GM23248 (cell line): ENCODE results near the gene TOM1L1. TPM values are rescaled to one million over a fixed set of nuclear protein-coding genes. Genes with fewer than 3 reads are reported as not detected.
A peak's percentile ranks its signal among the peaks of the same experiment; 100 is the strongest.

Experiments used
- DNase-seq: peaks from one replicate; pipeline ENCODE4 v3.0.0-alpha.2; 2015
- H2AFZ ChIP-seq: fragments of 200-600 bp; sonication (generic); 2 replicates; pipeline ENCODE4 v1.6.1; 2016; ENCODE audit warnings: antibody characterized with exemption
- H3F3A ChIP-seq: fragments of 200-600 bp; sonication (generic); 2 replicates; pipeline ENCODE4 v1.6.1; 2016; ENCODE audit warnings: mild to moderate bottlenecking, antibody characterized with exemption, mixed run types; ENCODE audit not compliant: insufficient read depth
- H3K27ac ChIP-seq: fragments of 200-600 bp; sonication (generic); 2 replicates; pipeline ENCODE4 v1.5.1; 2016; ENCODE audit warnings: mild to moderate bottlenecking
- H3K27me3 ChIP-seq: fragments of 200-600 bp; sonication (generic); replicated peaks from 2 replicates; pipeline ENCODE4 v1.6.1; 2016; ENCODE audit warnings: mild to moderate bottlenecking; ENCODE audit not compliant: insufficient read depth
- H3K36me3 ChIP-seq: fragments of 200-600 bp; sonication (generic); 2 replicates; pipeline ENCODE4 v1.6.1; 2016; ENCODE audit warnings: low read depth, mild to moderate bottlenecking
- H3K4me1 ChIP-seq: fragments of 200-600 bp; sonication (generic); 2 replicates; pipeline ENCODE4 v1.6.1; 2016; ENCODE audit warnings: mild to moderate bottlenecking; ENCODE audit not compliant: insufficient read depth
- H3K4me2 ChIP-seq: fragments of 200-600 bp; sonication (generic); one replicate; pipeline ENCODE4 v1.6.1; 2016; ENCODE audit warnings: mild to moderate bottlenecking; ENCODE audit not compliant: unreplicated experiment
- H3K4me3 ChIP-seq: fragments of 200-600 bp; sonication (generic); 2 replicates; pipeline ENCODE4 v1.5.1; 2016; ENCODE audit warnings: mild to moderate bottlenecking
- H3K79me2 ChIP-seq: fragments of 200-600 bp; sonication (generic); 2 replicates; pipeline ENCODE4 v1.6.1; 2016; ENCODE audit warnings: mild to moderate bottlenecking; ENCODE audit not compliant: insufficient read depth
- H3K9ac ChIP-seq: fragments of 200-600 bp; sonication (generic); 2 replicates; pipeline ENCODE4 v1.6.1; 2016; ENCODE audit warnings: mild to moderate bottlenecking
- H3K9me2 ChIP-seq: fragments of 200-600 bp; sonication (generic); 2 replicates; pipeline ENCODE4 v1.6.1; 2016; ENCODE audit warnings: mixed run types, mild to moderate bottlenecking, moderate library complexity; ENCODE audit not compliant: insufficient read depth
- H3K9me3 ChIP-seq: fragments of 200-600 bp; sonication (generic); one replicate; pipeline ENCODE4 v1.6.1; 2017; ENCODE audit warnings: low read depth
- H4K20me1 ChIP-seq: fragments of 200-600 bp; sonication (generic); 2 replicates; pipeline ENCODE4 v1.6.0; 2016; ENCODE audit not compliant: insufficient read depth
- EZH2 ChIP-seq: fragments of 200-600 bp; sonication (generic); IDR thresholded peaks from 2 replicates; pipeline ENCODE4 v1.6.1; 2018; ENCODE audit warnings: antibody characterized with exemption, mild to moderate bottlenecking; ENCODE audit not compliant: insufficient read depth, poor library complexity, severe bottlenecking
- EZH2phosphoT487 ChIP-seq: fragments of 200-600 bp; sonication (generic); IDR thresholded peaks from 2 replicates; pipeline ENCODE4 v1.6.1; 2018; ENCODE audit warnings: antibody characterized with exemption, moderate library complexity, mild to moderate bottlenecking, low read depth; ENCODE audit not compliant: insufficient read depth
- WGBS, 2 experiments: methylation state at CpG; one replicate each; pipeline ENCODE4 v1.1.6; 2015 to 2017; ENCODE audit warnings: low lambda C conversion rate in 2 of 2, low coverage in 1 of 2; ENCODE audit errors: missing lambda C conversion rate in 2 of 2; 5-methylcytosine and 5-hydroxymethylcytosine counted together
- in situ Hi-C: fragments of 300-500 bp; cut with MboI; formaldehyde crosslinking; loops from 2 replicates; pipeline ENCODE4 v1.15.0; 2020
- polyA plus RNA-seq: library from polyadenylated mRNA; unstranded; fragments of >200 nt; fragmentation: Nextera tagmentation; extraction: Ambion mirVana; gene quantifications from 2 replicates; pipeline ENCODE4 v1.2.1, GENCODE V29; 2016
- total RNA-seq: library from RNA; depleted of rRNA; stranded (reverse); fragments of >200 nt; shearing (Covaris generic); gene quantifications from 2 replicates; pipeline ENCODE4 v1.2.3, GENCODE V29; 2014

Gene TOM1L1
- total and polyA plus RNA-seq, 2 experiments from 2014 or later, result 5.5 to 13.1 TPM

GRCh38 chr17:54888981-54889380, 11.7 kb upstream of the TOM1L1 start:
- whole genome bisulfite sequencing, 2 experiments, result 54 to 56% methylated on average over 7 of the region's 7 CpGs

GRCh38 chr17:54891176-54891821, 9.4 kb upstream of the TOM1L1 start:
- Histone ChIP-seq H3K9ac (no peak overlapping the region), H3F3A (no peaks in the 10 kb centered on the region), H3K9me3 (no peaks in the 10 kb centered on the region), H3K27me3 (peaks cover 17% of the 10 kb centered on the region), H3K36me3 (no peaks in the 10 kb centered on the region), H3K4me2 (no peak overlapping the region), H3K27ac (no peak overlapping the region), H3K79me2 (no peaks in the 10 kb centered on the region), H3K9me2 (no peaks in the 10 kb centered on the region), H2AFZ (no peak overlapping the region), H3K4me1 (no peaks in the 10 kb centered on the region), H4K20me1 (no peaks in the 10 kb centered on the region), H3K4me3 (no peak overlapping the region)
- in situ Hi-C loops, result no loop called here
- DNase-seq, result peak; percentile 87
- WGBS, 2 experiments, result 0 to 7% methylated on average over 1 of the region's 1 CpG
- TF ChIP-seq EZH2phosphoT487, result no peak
- TF ChIP-seq EZH2, result no peak

More at GRCh38 chr17:54888981-54889380, 11.7 kb upstream of the TOM1L1 start:
- Histone ChIP-seq H3K79me2 (no peaks in the 10 kb centered on the region), H3K27me3 (no peaks in the 10 kb centered on the region), H3K36me3 (no peaks in the 10 kb centered on the region), H2AFZ (no peak overlapping the region), H3F3A (no peaks in the 10 kb centered on the region), H3K4me2 (no peak overlapping the region), H4K20me1 (no peaks in the 10 kb centered on the region), H3K9me2 (no peaks in the 10 kb centered on the region), H3K9ac (no peak overlapping the region), H3K4me3 (no peak overlapping the region), H3K4me1 (no peaks in the 10 kb centered on the region), H3K27ac (no peak overlapping the region), H3K9me3 (no peaks in the 10 kb centered on the region)
- TF ChIP-seq EZH2, result no peak
- no peak for TF ChIP-seq EZH2phosphoT487
- in situ Hi-C loops, result no loop called here
- DNase-seq, result no peak

GRCh38 chr17:54892360-54892759, 8.3 kb upstream of the TOM1L1 start:
- Histone ChIP-seq H3K9me3 (no peaks in the 10 kb centered on the region), H3K4me1 (no peaks in the 10 kb centered on the region), H4K20me1 (no peaks in the 10 kb centered on the region), H3K27me3 (peaks cover 17% of the 10 kb centered on the region), H3K9ac (no peak overlapping the region), H3K27ac (no peak overlapping the region), H3K9me2 (no peaks in the 10 kb centered on the region), H3K36me3 (no peaks in the 10 kb centered on the region), H3K4me2 (no peak overlapping the region), H3K79me2 (no peaks in the 10 kb centered on the region), H2AFZ (no peak overlapping the region), H3F3A (no peaks in the 10 kb centered on the region), H3K4me3 (no peak overlapping the region)
- in situ Hi-C loops, result no loop called here
- TF ChIP-seq EZH2, result no peak
- no peak for TF ChIP-seq EZH2phosphoT487
- DNase-seq, result no peak
- WGBS, 2 experiments, result 36 to 43% methylated on average over 1 of the region's 1 CpG

- Histone ChIP-seq H3K4me3 (no peak overlapping the region), H3K9me3 (no peaks in the 10 kb centered on the region), H3K27me3 (peaks cover 39% of the 10 kb centered on the region), H3K4me1 (peaks cover 5% of the 10 kb centered on the region; the same call in 1 of the 2 replicates), H3F3A (no peaks in the 10 kb centered on the region), H3K4me2 (no peak overlapping the region), H3K27ac (no peak overlapping the region), H3K9me2 (no peaks in the 10 kb centered on the region), H2AFZ (no peak overlapping the region), H3K9ac (no peak overlapping the region), H3K79me2 (no peaks in the 10 kb centered on the region), H4K20me1 (no peaks in the 10 kb centered on the region), H3K36me3 (no peaks in the 10 kb centered on the region)
- WGBS, 2 experiments, result 30 to 38% methylated on average over 3 of the region's 3 CpGs
- in situ Hi-C loops, result no loop called here
- TF ChIP-seq EZH2 (no peak), EZH2phosphoT487 (no peak)
- DNase-seq, result no peak
Observed at GRCh38 chr17:54898576-54898975, 2.1 kb upstream of the TOM1L1 start.

GRCh38 chr17:54899201-54899600, 1.5 kb upstream of the TOM1L1 start:
- Histone ChIP-seq H3K36me3 (no peaks in the 10 kb centered on the region), H4K20me1 (no peaks in the 10 kb centered on the region), H3K79me2 (no peaks in the 10 kb centered on the region), H3K9me2 (no peaks in the 10 kb centered on the region), H2AFZ (no peak overlapping the region), H3F3A (no peaks in the 10 kb centered on the region), H3K4me1 (peaks cover 5% of the 10 kb centered on the region; the same call in 1 of the 2 replicates), H3K4me3 (no peak overlapping the region), H3K9ac (no peak overlapping the region), H3K4me2 (no peak overlapping the region), H3K9me3 (no peaks in the 10 kb centered on the region), H3K27me3 (peaks cover 39% of the 10 kb centered on the region), H3K27ac (no peak overlapping the region)
- TF ChIP-seq EZH2, result no peak
- no peak for TF ChIP-seq EZH2phosphoT487
- 31 to 35% methylated on average over 3 of the region's 3 CpGs for WGBS, 2 experiments
- in situ Hi-C loops, result no loop called here
- peak; percentile 6 for DNase-seq
